NCI-H524 (cell line): ENCODE measurements around the gene TMEM80.
A peak's percentile ranks its signal among the peaks of the same experiment; 100 is the strongest.

ENCODE experiments used
- DNase-seq, 2 experiments: peaks; one replicate each; lab custom pipeline; 2025; lab: John Stamatoyannopoulos, UW

TMEM80 gene

GRCh38 chr11:746289-747157 is 50.9 kb downstream of the TMEM80 start:
- peak in 1 of 2 experiments; percentile 55 for DNase-seq

GRCh38 chr11:747158-748006 is 51.8 kb downstream of the TMEM80 start, which contains the start of gene TALDO1:
TSS of gene TALDO1 (plus strand) at chr11:747464. CDS start at chr11:747482, 18 bp downstream.
- DNase-seq: peak; percentile 61 to 85

- DNase-seq: no peak
These were observed 52.4 kb downstream of the TMEM80 start for GRCh38 chr11:748007-748359.

- no peak for DNase-seq
These were observed 54.1 kb downstream of the TMEM80 start for GRCh38 chr11:749731-750130.
